Measurements from ENCODE around the gene MCTP2.

- TF ChIP-seq CTCF (conservative IDR thresholded peaks at IDR 0.05) (no peak), ZFX (IDR thresholded peaks at IDR 0.05) (0 out of 2 replicates have a peak, but pooled peaks have one; percentile 22)
Observed at GRCh38 chr15:94273826-94274225, 42.5 kb downstream of the MCTP2 start.

Measured in C4-2B (cell line).